ENCODE measurements around the gene RANBP17.
"Not testable (repeated sequence)": the region's sequence is repeated elsewhere in the genome, so short reads cannot be mapped to it uniquely, and the experiment has no call there.

The RANBP17 gene

DNA sequence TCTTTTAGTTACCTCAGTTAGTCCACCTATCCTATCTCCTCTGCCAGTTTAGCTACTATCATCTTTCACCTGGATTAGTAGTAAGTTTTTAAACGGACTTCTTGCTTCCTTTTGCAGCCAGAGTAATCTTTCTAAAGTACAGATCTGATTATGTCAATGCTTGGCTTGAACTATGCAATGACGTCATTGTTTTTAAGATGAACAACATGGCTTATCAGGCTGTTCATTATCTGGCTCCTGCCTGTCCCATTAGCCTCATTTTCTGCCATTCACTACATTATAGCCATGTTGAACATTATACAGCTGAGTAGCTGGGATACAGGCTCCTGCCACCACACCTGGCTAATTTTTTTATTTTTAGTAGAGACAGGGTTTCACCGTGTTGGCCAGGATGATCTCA is 98.7 kb downstream of the RANBP17 start:
- DNase-seq = no peak

DNA sequence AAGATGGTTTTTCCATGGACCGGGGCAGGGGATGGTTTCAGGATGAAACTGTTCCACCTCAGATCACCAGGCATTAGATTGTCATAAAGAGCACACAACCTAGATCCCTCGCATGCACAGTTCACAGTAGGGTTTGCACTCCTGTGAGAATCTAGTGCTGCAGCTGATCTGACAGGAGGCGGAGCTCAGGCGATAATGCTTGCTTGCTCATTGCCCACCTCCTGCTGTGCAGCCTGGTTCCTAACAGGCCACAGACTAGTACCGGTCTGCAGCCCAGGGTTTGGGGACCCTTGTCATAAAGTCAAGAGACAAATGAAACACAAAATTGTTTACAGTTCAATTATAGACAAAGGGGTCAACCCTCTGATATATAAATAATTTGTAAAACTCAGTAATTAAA is 101.7 kb downstream of the RANBP17 start:
- DNase-seq = no peak

DNA sequence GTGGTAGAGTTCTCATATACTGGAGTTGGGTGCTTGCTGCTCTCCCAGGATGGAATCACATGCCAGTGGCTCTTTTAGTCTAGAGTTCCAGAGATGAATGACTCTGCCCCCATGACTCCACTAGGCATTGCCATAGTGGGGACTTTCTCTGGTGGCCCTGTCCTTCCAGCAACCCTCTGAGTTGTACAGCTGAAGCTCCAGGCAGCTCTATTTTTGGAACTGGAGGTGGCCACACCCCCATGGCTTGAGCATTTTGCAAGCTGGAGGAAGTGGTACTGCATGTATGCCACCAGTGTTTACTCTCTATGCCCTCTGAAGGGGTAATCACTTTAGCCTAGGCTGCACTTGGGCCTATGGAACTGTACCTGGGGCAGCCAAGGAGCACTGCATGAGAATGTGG is 112.6 kb downstream of the RANBP17 start:
- DNase-seq = no peak

DNA sequence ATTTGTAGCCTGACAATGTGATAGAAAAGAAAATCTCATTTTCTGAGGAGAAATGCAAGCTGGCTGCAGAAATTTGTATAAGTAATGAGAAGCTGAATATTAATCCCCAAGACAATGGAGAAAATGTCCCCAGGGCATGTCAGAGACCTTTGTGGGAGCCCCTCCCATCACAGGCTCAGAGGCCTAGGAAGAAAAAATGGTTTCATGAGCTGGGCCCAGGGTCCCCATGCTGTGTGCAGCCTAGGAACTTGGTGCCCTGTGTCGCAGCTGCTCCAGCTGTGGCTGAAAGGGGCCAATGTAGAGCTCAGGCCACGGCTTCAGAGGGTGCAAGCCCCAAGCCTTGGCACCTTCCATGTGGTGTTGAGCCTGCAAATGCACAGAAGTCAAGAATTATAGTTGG is 118.4 kb downstream of the RANBP17 start:
- DNase-seq = not testable (repeated sequence)

DNA sequence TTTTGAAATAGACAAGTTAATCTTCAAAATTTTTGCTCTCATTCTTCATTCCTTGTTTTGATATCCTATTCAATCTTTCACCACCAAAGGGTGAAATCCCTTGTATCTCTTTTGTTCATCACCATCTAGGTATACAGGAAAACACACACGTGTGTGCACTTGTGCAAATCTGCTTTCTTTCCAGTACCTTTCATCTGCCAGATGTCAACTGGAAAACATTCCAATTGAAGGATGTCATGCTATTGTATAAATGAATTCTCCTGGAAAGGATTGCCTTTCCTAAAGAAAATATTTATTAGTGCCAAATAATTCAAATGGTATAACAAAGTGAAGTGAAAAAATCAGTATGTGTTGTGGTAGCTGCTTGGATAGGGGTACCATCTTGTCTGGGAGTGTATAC is 123.7 kb downstream of the RANBP17 start:
- no peak for DNase-seq

DNA sequence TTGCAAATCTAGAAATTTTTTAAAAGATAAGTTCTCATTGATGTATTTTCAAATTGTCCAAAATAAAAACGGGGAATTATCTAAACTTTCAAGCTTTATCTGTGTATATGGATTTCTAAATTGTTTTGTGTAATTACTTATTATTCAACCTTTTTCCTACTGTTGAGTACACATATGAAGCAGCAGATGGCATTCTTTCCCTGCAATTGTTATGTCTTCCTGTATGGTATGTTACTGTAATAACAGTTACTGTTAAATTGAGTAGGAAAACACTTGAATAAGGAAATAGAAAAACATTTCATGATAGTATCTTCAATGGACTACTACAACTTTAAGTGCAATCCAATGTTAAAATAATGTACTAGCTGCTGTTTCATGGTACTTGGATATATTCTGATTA is 124.8 kb downstream of the RANBP17 start:
- no peak for DNase-seq

DNA sequence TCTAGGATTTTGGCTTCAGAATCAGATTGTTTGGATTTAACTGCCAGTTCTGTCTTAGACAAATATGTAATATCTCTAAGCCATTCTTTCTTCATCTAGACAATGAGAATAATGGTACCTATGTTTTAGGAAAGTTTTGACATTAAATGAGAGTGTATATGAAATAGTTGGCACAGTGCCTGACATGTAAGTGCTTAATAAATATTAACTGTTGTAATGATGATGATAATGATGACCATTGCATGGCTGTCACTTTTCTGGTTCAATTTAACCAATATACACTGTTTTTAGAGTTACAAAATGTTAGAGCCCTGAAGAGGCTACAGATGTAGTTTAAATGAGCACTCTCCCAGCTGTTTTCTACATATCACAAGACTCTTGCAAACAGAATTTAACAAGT is 131.7 kb downstream of the RANBP17 start:
- DNase-seq = no peak

DNA sequence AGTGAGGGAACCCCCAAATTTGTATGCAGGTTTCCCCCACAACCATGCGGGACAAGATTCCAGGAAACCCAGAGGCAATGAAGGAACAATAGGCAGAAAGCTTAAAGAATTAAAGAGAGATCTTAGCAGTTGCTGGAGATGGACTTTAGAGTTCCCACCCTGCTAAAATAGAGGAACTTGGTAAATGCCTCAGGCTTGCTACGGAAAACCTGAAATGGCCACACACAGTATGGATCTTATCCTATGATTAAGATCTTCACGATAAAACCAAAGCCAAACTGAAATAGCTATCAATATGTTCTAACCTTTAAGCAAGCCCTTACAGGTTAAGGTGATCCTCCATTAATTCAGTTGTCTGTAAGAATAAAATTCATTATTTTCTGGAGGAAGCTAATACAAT is 148.3 kb downstream of the RANBP17 start:
- DNase-seq = no peak

DNA sequence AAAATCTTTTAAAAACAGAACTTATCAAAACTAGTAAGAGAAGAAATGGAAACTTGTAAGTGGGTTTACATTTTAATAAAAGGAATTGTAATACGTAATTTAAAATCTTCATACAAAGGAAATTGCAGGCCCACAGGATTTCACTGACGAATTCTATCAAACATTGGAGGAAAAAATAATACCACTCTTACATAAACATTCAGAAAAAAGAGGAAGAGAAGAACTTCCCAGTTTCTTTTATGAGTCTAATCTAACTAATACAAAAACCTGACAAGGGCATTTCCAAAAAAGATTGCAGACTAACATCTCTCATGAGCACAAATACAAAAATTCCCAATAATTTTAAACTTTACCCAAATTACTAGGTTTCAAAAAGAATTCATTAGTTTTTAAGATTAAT is 149.0 kb downstream of the RANBP17 start:
- DNase-seq = no peak

DNA sequence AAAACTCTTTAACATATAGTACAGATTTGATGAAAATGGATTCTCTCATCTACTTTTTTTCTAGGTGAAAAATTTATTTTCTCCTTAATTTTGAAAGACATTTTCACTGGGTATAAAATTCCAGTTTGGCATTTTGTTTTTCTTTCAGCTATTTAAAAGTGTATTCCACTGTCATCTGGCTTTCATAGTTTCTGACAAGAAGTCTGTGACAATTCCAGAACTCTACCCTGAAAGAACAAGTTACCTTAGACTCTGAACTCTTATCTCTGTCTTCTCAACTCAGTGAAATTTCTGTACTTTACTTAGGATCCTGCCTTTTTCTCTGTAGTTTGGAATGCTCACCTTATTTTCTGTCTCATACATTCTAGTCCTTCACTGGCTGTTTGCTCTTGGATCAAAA is 161.7 kb downstream of the RANBP17 start:
- no peak for DNase-seq

DNA sequence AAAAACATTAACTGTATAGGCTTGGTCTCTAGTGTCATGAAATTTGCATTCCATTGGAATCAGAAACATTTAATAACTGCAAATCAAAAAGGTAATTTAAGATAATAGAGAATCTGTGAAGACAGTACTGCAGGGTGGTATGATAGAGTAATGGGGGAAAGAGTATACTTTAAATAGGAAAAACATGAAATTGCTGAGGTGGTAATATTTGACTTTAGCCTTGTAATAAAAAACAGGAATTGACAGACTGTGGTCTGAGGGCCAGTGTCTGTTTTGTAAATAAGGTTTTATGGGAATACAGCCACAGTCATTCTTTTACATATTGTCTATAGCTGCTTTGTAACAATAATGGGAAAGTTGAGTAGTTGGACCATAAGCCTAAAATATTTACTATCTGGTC is 162.3 kb downstream of the RANBP17 start:
- no peak for DNase-seq

DNA sequence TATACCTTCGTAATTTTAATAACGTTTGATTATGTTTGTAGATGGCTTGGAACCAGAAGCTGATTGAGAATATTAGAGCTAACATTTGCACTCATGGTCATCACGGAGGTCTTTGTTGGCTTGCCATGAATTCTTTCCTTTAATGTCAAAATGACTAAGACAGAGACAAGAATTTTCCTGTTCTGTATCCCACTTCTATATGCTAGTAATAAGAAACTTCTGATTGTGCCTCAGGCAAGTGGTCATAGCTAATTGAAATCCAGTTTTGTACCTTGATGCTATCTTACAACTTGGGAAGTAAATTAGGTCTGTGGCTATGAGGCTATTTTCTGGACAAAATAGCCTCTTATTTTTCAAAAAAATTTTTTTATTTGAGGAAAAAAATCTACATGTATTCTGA is 167.6 kb downstream of the RANBP17 start:
- no peak for DNase-seq

DNA sequence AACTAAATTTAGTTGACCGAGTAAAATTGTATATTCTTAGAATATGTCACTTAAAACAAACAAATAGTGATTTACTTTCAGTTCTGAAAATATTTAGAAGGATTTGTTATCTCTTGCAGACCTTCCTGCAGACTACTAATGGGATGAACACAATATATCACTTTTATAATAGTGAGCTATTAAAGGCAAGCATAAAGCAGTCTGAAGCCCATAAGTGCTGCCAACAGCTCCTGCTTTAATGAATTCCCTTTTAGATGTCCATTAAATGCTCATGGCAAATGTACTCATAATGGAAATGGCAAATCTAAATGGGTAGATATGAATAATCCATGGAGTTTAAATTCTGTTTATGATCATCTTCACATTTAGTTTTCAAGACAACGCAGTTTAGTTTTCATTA is 170.2 kb downstream of the RANBP17 start:
- no peak for DNase-seq

DNA sequence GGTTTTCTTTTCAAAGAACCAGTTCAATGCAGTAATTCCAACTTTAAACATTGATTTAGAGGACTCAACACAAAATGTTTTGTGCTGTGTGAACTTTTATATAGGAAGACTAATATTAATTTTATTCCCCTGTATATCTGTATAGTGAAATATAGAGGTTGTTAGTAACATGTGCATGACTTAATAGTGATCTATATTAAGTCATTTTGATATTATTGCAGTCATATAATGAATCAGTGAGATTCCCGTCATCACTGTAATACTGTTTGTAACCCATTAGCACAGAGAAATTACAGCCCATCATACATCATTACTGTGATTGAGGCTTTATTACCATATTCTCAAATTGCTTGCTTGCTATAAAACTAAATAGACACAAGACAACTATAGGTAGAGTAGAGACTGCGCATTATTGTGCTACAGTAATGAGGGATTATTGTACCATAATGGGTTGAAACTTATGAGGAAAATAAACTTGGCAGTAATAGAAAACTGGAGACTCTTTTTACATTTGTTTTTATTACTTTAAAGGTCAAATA is 170.7 kb downstream of the RANBP17 start:
- no peak for DNase-seq

DNA sequence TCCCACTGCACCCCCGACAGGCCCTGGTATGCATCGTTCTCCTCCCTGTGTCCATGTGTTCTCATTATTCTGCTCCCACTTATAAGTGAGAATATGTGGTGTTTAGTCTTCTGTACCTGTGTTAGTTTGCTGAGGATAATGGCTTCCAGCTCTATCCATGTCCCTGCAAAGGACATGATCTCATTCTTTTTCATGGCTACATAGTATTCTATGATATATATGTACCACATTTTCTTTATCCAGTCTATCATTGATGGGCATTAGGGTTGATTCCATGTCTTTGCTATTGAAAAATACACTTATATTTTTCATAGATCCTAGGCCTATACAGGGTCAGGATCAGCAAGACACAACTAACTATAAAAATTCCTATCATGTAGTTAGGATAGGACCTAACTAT is 180.1 kb downstream of the RANBP17 start:
- DNase-seq = not testable (repeated sequence)

DNA sequence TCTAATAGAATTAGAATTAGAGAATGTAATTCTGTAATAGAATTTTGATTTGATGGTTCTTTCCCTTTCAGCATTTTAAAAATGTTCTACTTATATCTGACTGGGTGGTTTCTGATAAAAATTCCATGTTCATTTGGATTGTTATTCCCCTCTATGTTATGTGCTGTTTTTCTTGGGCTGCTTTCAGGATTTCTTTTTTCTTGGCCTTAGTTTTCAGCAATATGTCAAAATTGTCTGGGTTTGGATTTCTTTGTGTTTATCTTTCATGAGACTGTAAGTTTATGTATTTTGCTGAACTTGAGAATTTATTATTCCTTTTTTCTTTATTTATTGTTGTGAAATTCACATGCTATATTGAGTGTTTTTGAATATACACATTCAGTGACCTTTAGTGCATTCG is 189.1 kb downstream of the RANBP17 start:
- no peak for DNase-seq

DNA sequence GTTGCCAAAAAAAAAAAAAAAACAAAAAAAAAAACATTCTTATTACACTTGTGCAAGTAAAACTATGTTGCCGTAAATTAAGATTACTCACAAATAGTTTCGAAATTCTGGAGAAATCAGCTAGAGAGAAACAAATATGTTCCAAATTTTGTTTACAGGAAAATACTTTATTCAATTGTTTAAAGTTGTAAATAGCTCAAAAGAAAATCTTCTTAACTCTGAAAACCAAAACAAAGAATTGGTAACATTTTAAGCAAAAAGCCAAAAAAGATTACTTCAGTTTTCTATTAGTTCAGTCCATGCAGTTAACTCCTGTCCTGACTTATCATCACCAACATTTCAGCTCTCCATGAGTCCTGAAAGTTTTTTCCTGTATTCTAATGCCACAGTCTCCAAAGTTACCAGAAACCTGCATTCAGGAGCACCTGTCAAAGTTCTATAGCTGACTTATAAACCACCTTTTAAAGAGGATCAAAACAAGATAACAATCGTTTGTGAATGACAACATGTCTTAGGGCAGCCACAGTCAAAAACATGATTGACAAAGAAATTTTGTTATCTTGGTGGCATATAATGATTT is 194.1 kb downstream of the RANBP17 start:
- DNase-seq = no peak

DNA sequence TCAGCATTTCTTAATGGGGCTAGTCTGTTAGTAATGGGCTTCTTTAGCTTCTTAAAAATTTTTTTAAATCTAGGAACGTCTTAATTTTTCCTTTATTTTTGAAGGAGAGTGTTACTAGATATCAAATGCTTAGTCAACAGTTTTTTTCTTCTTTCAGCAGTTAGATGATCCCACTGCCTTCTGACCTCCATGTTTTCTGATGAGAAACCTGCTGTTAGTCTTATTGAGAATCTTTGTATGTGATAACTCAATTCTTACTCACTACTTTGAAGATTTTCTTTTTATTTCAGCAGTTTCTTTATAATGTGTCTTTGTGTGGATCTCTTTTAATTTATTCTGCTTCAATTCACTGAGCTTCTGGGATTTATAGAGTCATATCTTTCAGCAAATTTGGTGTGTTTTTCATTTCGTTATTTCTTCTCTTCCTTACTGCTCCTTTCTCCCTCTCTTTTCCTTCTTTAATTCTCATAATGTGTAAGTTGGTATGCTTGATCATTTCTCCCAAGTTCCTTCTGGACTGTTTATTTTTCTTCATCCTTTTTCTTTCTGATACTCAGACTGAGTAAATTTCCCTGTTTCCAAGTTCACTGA is 205.8 kb downstream of the RANBP17 start:
- no peak for DNase-seq

DNA sequence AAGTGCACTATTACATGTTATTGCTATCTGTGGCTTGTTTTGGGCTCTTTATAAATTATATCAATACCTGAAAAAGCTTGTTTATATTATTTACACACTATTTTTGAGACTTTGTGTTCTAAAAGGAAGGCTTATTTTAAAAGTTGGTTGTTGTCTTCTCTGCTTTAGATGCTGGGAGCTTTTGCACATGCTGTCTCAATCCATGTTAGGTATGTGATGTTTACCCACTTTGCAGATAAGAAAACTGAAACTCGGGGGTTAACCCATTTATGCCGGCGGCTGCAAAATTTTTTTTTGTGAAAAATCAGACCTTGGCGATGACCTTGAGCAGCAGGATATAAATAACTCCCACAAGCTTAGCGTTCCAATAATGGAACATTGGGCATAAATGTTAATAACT is 212.9 kb downstream of the RANBP17 start:
- no peak for DNase-seq

DNA sequence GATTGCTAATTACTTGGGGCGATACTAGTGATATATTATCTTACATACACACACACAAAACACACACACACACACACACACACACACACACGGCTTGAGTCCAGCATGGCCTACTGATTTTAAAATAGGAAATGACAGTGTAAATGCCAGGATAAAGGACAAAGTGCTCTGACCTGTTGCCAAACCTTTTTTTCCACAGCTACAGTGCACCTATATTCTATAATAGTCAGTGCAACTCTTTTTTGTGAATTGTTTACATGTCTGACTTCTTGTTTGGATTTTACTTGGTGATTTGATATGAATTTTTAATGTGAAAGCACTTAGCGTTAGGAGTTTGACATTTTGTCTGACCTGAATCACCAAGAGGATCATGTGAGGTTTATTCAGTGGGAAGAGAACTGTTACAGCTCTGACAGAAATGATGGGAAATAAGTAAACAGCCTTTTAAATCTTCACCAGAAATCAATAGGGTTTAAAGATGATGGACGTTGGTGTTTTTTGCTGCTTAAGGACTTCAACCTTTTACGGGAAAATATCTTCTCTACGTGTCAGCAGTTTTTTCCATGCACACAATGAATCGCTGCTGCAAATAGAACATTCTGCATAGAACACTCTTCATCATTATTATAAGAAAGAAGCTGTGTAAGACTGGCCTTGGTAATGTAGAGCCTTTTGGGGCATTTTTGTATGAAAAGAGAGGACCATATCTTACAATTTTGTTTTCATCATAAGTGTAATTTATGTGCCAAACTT is 218.5 kb downstream of the RANBP17 start:
- no peak for DNase-seq

DNA sequence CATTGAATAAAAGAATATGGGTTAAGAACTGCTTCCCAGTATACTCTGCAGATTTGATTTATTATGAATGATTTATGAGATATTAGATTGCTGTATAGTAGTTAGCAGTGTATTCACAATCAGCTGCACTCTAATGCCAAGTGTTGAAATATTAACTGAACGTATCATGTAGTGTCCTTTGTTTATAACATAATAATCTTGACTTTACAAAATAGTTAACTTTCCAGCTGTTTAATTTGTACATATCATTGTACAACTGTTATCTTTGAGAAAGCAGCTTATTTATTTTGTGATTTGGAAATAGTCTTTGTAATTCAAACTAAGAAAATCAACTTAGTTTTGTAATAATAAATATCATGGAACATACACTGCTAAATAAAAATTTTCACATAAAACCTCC is 219.5 kb downstream of the RANBP17 start:
- DNase-seq = no peak

DNA sequence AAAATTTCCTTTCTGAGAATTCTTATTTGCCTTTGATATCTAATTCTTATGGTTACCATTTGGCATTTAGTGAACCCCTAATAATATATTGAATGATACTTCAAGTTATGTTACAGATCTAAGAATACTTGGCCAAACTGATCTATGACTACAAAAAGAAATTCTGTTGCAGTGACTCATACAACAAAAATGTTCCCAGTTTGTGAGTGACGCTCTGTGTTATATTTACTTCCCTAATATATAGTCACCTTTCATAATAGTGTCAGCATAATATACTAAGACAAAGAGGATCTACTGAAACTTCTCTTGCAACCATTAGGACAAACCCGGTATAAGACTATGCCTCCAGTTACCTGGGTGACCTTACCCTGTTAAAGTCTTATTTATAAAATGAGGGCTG is 230.4 kb downstream of the RANBP17 start:
- DNase-seq = no peak

DNA sequence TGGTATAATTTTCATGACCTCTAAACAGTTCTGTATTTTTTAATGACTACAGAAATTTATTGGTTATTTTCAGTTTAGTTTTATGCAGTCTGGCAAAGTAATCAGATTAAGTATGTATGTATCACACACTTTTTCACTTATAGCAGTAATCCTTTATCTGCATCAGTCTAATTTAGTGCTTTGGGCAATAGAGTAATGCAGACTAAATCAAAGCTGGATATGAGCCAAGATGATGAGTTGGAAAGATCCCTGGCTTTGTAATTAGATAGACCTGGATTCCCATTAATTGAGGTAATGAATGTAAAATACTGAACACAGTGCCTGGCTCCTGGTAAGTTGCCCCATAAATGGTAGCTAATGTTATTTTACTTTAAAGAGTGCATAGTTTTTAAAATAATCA is 231.8 kb downstream of the RANBP17 start:
- DNase-seq = no peak

DNA sequence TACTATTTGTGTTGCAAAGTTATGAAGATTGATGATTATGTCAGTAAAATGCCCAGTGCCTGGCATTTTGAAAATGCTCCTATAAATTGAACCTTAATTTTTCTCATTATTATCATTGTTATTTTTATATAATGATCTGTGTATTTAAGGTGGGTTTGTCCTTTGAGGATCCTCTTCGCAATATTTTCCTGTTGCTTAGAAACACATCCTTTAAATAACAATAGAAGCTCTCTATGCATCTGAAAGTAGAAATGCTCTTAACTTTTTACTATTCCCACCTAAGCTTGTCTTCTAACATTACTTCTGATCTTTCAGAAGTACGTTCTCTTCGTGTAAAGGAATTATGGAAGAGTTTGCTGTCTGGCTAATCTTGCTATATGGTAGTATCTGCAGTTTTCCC is 232.5 kb downstream of the RANBP17 start:
- no peak for DNase-seq
